HCT116 (cell line): ENCODE results near the gene ZNF146. TPM values are rescaled to one million over a fixed set of nuclear protein-coding genes. Genes with fewer than 3 reads are reported as not detected.

Source experiments
- ATAC-seq: fragments of 200-7000 bp; cut with Tn5 transposase; 2 replicates; pipeline ENCODE4 v1.9.1; 2020; ENCODE audit warnings: mild to moderate bottlenecking, moderate library complexity
- BruUV-seq: library from RNA; stranded (reverse); fragments of 400-500 nt; replicated peaks from 2 replicates; lab custom pipeline; 2021; lab: Mats Ljungman, UMichigan
- CTCF ChIA-PET: fragments of 300-600 bp; sonication (Branson Sonifier 250); formaldehyde crosslinking; loops from one replicate; lab custom pipeline; 2021; ENCODE audit warnings: antibody characterized with exemption; lab: Charles Lee
- POLR2A ChIA-PET: fragments of 300-600, 350-600 bp; sonication (Branson Sonifier 250); formaldehyde crosslinking; loops from one replicate; lab custom pipeline; 2021; ENCODE audit warnings: antibody characterized with exemption; lab: Charles Lee
- RAD21 ChIA-PET, 2 experiments: fragments of 300-600 bp; sonication (Branson Sonifier 250); formaldehyde crosslinking; loops; one replicate each; lab custom pipeline; 2023; ENCODE audit warnings: low total read pairs in 2 of 2; ENCODE audit not compliant: uncharacterized antibody in 2 of 2, unreplicated experiment in 2 of 2, low non-redundant PET in 1 of 2; lab: Charles Lee
- DNase-seq: peaks from one replicate; pipeline ENCODE4 v3.0.0-alpha.2; 2010; ENCODE audit warnings: low read depth, low spot score
- H2AFZ ChIP-seq: fragments of 200-600 bp; shearing (Covaris generic), sonication (generic); 2 replicates; pipeline ENCODE4 v1.6.1; 2017; ENCODE audit warnings: low read depth, mixed run types, mixed read lengths, antibody characterized with exemption, low read length; ENCODE audit not compliant: poor library complexity, severe bottlenecking
- H3K27ac ChIP-seq: 2 replicates; pipeline ENCODE4 v1.5.1; 2012; ENCODE audit warnings: low read depth, low read length
- H3K27me3 ChIP-seq: fragments of 200-600 bp; sonication (generic); 2 replicates; pipeline ENCODE4 v1.6.1; 2016; ENCODE audit warnings: mixed run types, low read length, mixed read lengths; ENCODE audit not compliant: insufficient read depth
- H3K36me3 ChIP-seq, 2 experiments: fragments of 200-500 bp in 1 of 2; fragments of 200-600 bp in 1 of 2; sonication (Bioruptor generic) in 1 of 2; sonication (generic) in 1 of 2; 2 replicates each; pipeline versions ENCODE4 v1.5.1 to v1.6.1; 2014 to 2016; ENCODE audit warnings: low read length in 2 of 2, inconsistent platforms in 1 of 2, mixed read lengths in 1 of 2, mixed run types in 1 of 2; ENCODE audit not compliant: insufficient read depth in 2 of 2, control insufficient read depth in 1 of 2
- H3K4me1 ChIP-seq, 2 experiments: fragments of 200-600 bp in 1 of 2; sonication (generic) in 1 of 2; 2 replicates each; pipeline versions ENCODE4 v1.5.1 to v1.6.1; 2012 to 2017; ENCODE audit warnings: low read length in 2 of 2, inconsistent platforms in 1 of 2, mild to moderate bottlenecking in 1 of 2, mixed read lengths in 1 of 2, mixed run types in 1 of 2, moderate library complexity in 1 of 2; ENCODE audit not compliant: insufficient read depth in 2 of 2, control insufficient read depth in 1 of 2
- H3K4me2 ChIP-seq: fragments of 200-600 bp; sonication (generic); 2 replicates; pipeline ENCODE4 v1.6.1; 2017; ENCODE audit warnings: mixed run types, low read length, mixed read lengths
- H3K4me3 ChIP-seq, 2 experiments: fragments of 200-600 bp in 1 of 2; sonication (generic) in 1 of 2; replicated peaks in 1 of 2; 2 replicates each; pipeline ENCODE4 v1.5.1; 2011 to 2016; ENCODE audit warnings: low read length in 2 of 2, control low read depth in 1 of 2, low read depth in 1 of 2, mild to moderate bottlenecking in 1 of 2, mixed read lengths in 1 of 2, mixed run types in 1 of 2
- H3K79me2 ChIP-seq: fragments of 200-600 bp; sonication (generic); 2 replicates; pipeline ENCODE4 v1.6.1; 2017; ENCODE audit warnings: mild to moderate bottlenecking, mixed run types, low read length, moderate library complexity, mixed read lengths; ENCODE audit not compliant: insufficient read depth
- H3K9ac ChIP-seq: fragments of 200-600 bp; sonication (generic); 2 replicates; pipeline ENCODE4 v1.6.1; 2016; ENCODE audit warnings: low read length, mixed read lengths
- H3K9me2 ChIP-seq: fragments of 200-600 bp; sonication (generic), shearing (Covaris generic); 2 replicates; pipeline ENCODE4 v1.6.1; 2017; ENCODE audit warnings: mixed run types, mild to moderate bottlenecking, moderate library complexity; ENCODE audit not compliant: insufficient read depth
- H3K9me3 ChIP-seq, 2 experiments: fragments of 200-500 bp in 1 of 2; fragments of 200-600 bp in 1 of 2; sonication (Bioruptor generic) in 1 of 2; sonication (generic) in 1 of 2; 2 replicates each; pipeline ENCODE4 v1.6.1; 2014 to 2017; ENCODE audit warnings: low read length in 2 of 2, mixed read lengths in 2 of 2, inconsistent platforms in 1 of 2, low read depth in 1 of 2, mild to moderate bottlenecking in 1 of 2, mixed run types in 1 of 2, moderate library complexity in 1 of 2; ENCODE audit not compliant: control insufficient read depth in 1 of 2, insufficient read depth in 1 of 2
- H4K20me1 ChIP-seq: fragments of 200-600 bp; sonication (generic), shearing (Covaris generic); 2 replicates; pipeline ENCODE4 v1.6.1; 2017; ENCODE audit warnings: mixed run types, mild to moderate bottlenecking, moderate library complexity; ENCODE audit not compliant: insufficient read depth
- CEBPB ChIP-seq: IDR thresholded peaks from 2 replicates; pipeline ENCODE4 v1.6.1; 2012; ENCODE audit warnings: low read depth
- EGR1 ChIP-seq: IDR thresholded peaks from 2 replicates; pipeline ENCODE4 v1.6.1; 2012; ENCODE audit warnings: low read depth
- ELF1 ChIP-seq: IDR thresholded peaks from 2 replicates; pipeline ENCODE4 v1.6.1; 2012; ENCODE audit warnings: low read depth, borderline replicate concordance
- EZH2 ChIP-seq: fragments of 200-600 bp; sonication (generic); IDR thresholded peaks from 2 replicates; pipeline ENCODE4 v1.6.1; 2017; ENCODE audit warnings: antibody characterized with exemption, mixed run types
- EZH2phosphoT487 ChIP-seq: fragments of 200-600 bp; IDR thresholded peaks from 2 replicates; pipeline ENCODE4 v1.6.1; 2018; ENCODE audit warnings: antibody characterized with exemption, borderline replicate concordance
- FOSL1 ChIP-seq: IDR thresholded peaks from 2 replicates; pipeline ENCODE4 v1.6.1; 2012; ENCODE audit warnings: low read depth
- POLR2A ChIP-seq: IDR thresholded peaks from 2 replicates; pipeline ENCODE4 v1.7.0; 2011; ENCODE audit warnings: borderline replicate concordance; ENCODE audit not compliant: insufficient read depth, insufficient read length; ENCODE audit errors: extremely low read depth
- POLR2AphosphoS5 ChIP-seq: IDR thresholded peaks from 2 replicates; pipeline ENCODE4 v1.6.1; 2011; ENCODE audit warnings: mild to moderate bottlenecking, low read depth, low read length, moderate library complexity
- RAD21 ChIP-seq: IDR thresholded peaks from 2 replicates; pipeline ENCODE4 v1.6.1; 2012; ENCODE audit warnings: low read depth, mild to moderate bottlenecking
- SP1 ChIP-seq: IDR thresholded peaks from 2 replicates; pipeline ENCODE4 v1.6.1; 2012; ENCODE audit warnings: low read depth
- SRF ChIP-seq: IDR thresholded peaks from 2 replicates; pipeline ENCODE4 v1.6.1; 2012; ENCODE audit warnings: low read depth
- TCF7L2 ChIP-seq: IDR thresholded peaks from 2 replicates; pipeline ENCODE4 v1.7.0; 2011; ENCODE audit warnings: borderline replicate concordance, inconsistent platforms; ENCODE audit not compliant: insufficient read depth, insufficient read length; ENCODE audit errors: extremely low read depth
- YY1 ChIP-seq: IDR thresholded peaks from 2 replicates; pipeline ENCODE4 v1.6.1; 2011; ENCODE audit warnings: low read length, low read depth, moderate library complexity, mild to moderate bottlenecking; ENCODE audit not compliant: insufficient replicate concordance; ENCODE audit errors: extremely low read depth
- ZFX ChIP-seq: fragments of 450-650 bp; IDR thresholded peaks from 2 replicates; pipeline ENCODE4 v1.6.1; 2017
- ZNF274 ChIP-seq: fragments of 200-500 bp; sonication (Bioruptor generic); IDR thresholded peaks from 2 replicates; pipeline ENCODE4 v1.6.1; 2014; ENCODE audit warnings: mild to moderate bottlenecking, low read depth, low read length, inconsistent platforms
- intact Hi-C: fragments of 100-400 bp; cut with micrococcal nuclease; formaldehyde crosslinking; loops from 2 replicates; pipeline ENCODE4 v1.10.0; 2022
- total RNA-seq: library from RNA; stranded (reverse); gene quantifications from one replicate; pipeline ENCODE4 v1.2.1, GENCODE V29; 2021; ENCODE audit not compliant: unreplicated experiment
- TF ChIP-seq, protein P1 (sequence below): IDR thresholded peaks from 2 replicates; pipeline ENCODE4 v1.6.1; 2012
- TF ChIP-seq, protein P2 (sequence below): IDR thresholded peaks from 2 replicates; pipeline ENCODE4 v1.6.1; 2012; ENCODE audit warnings: low read depth
- TF ChIP-seq, protein P3 (sequence below), 3 experiments: fragments of 200-600 bp in 1 of 3; sonication (generic) in 1 of 3; IDR thresholded peaks in 2 of 3; conservative IDR thresholded peaks in 1 of 3; 2 replicates each; pipeline ENCODE4 v1.5.1; 2012 to 2017; ENCODE audit warnings: low read depth in 2 of 3, low read length in 2 of 3, antibody characterized with exemption in 1 of 3, borderline replicate concordance in 1 of 3, control low read depth in 1 of 3, mild to moderate bottlenecking in 1 of 3, mixed read lengths in 1 of 3, mixed run types in 1 of 3, moderate library complexity in 1 of 3; ENCODE audit not compliant: insufficient read depth in 1 of 3
- TF ChIP-seq, protein P4 (sequence below): IDR thresholded peaks from 2 replicates; pipeline ENCODE4 v1.6.1; 2011; ENCODE audit warnings: mild to moderate bottlenecking, low read length, moderate library complexity; ENCODE audit not compliant: insufficient replicate concordance; ENCODE audit errors: extremely low read depth

Gene ZNF146
- total RNA-seq, 1 experiment from 2014 or later: 105 TPM

DNA sequence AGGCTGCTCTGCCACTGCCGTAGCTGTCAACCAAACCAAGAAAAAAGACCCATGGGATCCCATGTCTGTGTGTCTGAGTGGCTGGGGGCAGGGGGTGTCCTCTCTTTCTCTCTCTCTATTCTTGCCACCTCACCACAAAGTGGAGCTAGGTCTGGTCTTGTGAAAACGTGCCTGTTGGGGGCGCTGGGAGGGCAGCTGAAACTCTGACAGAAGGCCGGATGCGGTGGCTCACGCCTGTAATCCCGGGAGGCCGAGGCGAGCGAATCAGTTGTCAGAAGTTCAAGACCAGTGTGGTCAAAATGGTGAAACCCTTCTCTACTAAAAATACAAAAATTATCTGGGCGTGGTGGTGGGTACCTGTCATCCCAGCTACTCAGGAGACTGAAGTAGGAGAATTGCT is 29.2 kb downstream of the ZNF146 start:
- no peak overlapping the region for H3K9ac ChIP-seq
- H4K20me1 ChIP-seq: no peaks in the 10 kb centered on the region
- no peak overlapping the region for H3K4me2 ChIP-seq
- CTCF ChIA-PET: no interaction called here
- H3K9me2 ChIP-seq: no peaks in the 10 kb centered on the region
- H3K79me2 ChIP-seq: no peaks in the 10 kb centered on the region
- POLR2A ChIA-PET: no interaction called here
- H3K27me3 ChIP-seq: no peaks in the 10 kb centered on the region
- RAD21 ChIA-PET: no interaction called here
- 0 out of 4 replicates have a peak, but pooled peaks cover 0 to 4% of the 10 kb centered on the region in 2 experiments for H3K36me3 ChIP-seq
- no peak overlapping the region for H2AFZ ChIP-seq
- no peak for DNase-seq
- H3K4me1 ChIP-seq: no peaks in the 10 kb centered on the region
- BruUV-seq: no TSS peak
- no peak overlapping the region for H3K4me3 ChIP-seq
- H3K27ac ChIP-seq: no peak overlapping the region
- peaks cover 0 to 4% of the 10 kb centered on the region in 2 experiments; a peak in 2 of 4 replicates for H3K9me3 ChIP-seq
- no peak for TF ChIP-seq CEBPB
- TF ChIP-seq, protein P1, sequence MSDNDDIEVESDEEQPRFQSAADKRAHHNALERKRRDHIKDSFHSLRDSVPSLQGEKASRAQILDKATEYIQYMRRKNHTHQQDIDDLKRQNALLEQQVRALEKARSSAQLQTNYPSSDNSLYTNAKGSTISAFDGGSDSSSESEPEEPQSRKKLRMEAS: no peak
- no peak for TF ChIP-seq FOSL1
- no peak for TF ChIP-seq EGR1
- no peak for TF ChIP-seq ZNF274
- TF ChIP-seq EZH2: no peak
- TF ChIP-seq EZH2phosphoT487: no peak
- TF ChIP-seq, protein P2, sequence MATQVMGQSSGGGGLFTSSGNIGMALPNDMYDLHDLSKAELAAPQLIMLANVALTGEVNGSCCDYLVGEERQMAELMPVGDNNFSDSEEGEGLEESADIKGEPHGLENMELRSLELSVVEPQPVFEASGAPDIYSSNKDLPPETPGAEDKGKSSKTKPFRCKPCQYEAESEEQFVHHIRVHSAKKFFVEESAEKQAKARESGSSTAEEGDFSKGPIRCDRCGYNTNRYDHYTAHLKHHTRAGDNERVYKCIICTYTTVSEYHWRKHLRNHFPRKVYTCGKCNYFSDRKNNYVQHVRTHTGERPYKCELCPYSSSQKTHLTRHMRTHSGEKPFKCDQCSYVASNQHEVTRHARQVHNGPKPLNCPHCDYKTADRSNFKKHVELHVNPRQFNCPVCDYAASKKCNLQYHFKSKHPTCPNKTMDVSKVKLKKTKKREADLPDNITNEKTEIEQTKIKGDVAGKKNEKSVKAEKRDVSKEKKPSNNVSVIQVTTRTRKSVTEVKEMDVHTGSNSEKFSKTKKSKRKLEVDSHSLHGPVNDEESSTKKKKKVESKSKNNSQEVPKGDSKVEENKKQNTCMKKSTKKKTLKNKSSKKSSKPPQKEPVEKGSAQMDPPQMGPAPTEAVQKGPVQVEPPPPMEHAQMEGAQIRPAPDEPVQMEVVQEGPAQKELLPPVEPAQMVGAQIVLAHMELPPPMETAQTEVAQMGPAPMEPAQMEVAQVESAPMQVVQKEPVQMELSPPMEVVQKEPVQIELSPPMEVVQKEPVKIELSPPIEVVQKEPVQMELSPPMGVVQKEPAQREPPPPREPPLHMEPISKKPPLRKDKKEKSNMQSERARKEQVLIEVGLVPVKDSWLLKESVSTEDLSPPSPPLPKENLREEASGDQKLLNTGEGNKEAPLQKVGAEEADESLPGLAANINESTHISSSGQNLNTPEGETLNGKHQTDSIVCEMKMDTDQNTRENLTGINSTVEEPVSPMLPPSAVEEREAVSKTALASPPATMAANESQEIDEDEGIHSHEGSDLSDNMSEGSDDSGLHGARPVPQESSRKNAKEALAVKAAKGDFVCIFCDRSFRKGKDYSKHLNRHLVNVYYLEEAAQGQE: no peak
- TF ChIP-seq ELF1: no peak
- TF ChIP-seq SP1: no peak
- no peak for TF ChIP-seq TCF7L2
- no peak for TF ChIP-seq RAD21
- TF ChIP-seq, protein P3, sequence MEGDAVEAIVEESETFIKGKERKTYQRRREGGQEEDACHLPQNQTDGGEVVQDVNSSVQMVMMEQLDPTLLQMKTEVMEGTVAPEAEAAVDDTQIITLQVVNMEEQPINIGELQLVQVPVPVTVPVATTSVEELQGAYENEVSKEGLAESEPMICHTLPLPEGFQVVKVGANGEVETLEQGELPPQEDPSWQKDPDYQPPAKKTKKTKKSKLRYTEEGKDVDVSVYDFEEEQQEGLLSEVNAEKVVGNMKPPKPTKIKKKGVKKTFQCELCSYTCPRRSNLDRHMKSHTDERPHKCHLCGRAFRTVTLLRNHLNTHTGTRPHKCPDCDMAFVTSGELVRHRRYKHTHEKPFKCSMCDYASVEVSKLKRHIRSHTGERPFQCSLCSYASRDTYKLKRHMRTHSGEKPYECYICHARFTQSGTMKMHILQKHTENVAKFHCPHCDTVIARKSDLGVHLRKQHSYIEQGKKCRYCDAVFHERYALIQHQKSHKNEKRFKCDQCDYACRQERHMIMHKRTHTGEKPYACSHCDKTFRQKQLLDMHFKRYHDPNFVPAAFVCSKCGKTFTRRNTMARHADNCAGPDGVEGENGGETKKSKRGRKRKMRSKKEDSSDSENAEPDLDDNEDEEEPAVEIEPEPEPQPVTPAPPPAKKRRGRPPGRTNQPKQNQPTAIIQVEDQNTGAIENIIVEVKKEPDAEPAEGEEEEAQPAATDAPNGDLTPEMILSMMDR (IDR thresholded peaks at IDR 0.05 in 2 of 3, conservative IDR thresholded peaks at IDR 0.05 in 1 of 3; ENCODE audit: borderline replicate concordance in 1 of 3, insufficient read depth in 1 of 3, low read depth in 2 of 3, low read length in 2 of 3): no peak
- TF ChIP-seq ZFX: no peak
- no peak for TF ChIP-seq SRF
- no peak for TF ChIP-seq POLR2AphosphoS5
- no peak for TF ChIP-seq YY1
- TF ChIP-seq POLR2A: no peak
- TF ChIP-seq, protein P4, sequence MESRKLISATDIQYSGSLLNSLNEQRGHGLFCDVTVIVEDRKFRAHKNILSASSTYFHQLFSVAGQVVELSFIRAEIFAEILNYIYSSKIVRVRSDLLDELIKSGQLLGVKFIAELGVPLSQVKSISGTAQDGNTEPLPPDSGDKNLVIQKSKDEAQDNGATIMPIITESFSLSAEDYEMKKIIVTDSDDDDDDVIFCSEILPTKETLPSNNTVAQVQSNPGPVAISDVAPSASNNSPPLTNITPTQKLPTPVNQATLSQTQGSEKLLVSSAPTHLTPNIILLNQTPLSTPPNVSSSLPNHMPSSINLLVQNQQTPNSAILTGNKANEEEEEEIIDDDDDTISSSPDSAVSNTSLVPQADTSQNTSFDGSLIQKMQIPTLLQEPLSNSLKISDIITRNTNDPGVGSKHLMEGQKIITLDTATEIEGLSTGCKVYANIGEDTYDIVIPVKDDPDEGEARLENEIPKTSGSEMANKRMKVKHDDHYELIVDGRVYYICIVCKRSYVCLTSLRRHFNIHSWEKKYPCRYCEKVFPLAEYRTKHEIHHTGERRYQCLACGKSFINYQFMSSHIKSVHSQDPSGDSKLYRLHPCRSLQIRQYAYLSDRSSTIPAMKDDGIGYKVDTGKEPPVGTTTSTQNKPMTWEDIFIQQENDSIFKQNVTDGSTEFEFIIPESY: no peak
- TF ChIP-seq, all 23 proteins: peak for 0
- intact Hi-C loops: no loop called here
- ATAC-seq: no peak
